A549 (cell line): ENCODE measurements around the gene RECQL. TPM values are rescaled to one million over a fixed set of nuclear protein-coding genes. Genes with fewer than 3 reads are reported as not detected.

Source experiments
- ATAC-seq, 2 experiments: fragments of 200-7000 bp in 1 of 2; fragments of >200 bp in 1 of 2; cut with Nextera tagmentation in 1 of 2; cut with Tn5 transposase in 1 of 2; 3 replicates each; pipeline versions ENCODE4 v1.8.0 to v1.9.1; 2018 to 2020; ENCODE audit warnings: mild to moderate bottlenecking in 1 of 2, moderate library complexity in 1 of 2
- CTCF ChIA-PET: fragments of 300-600 bp; sonication (Branson Sonifier 250); formaldehyde crosslinking; extraction: SDS; loops from one replicate; lab custom pipeline; 2021; ENCODE audit warnings: antibody characterized with exemption, inconsistent platforms; lab: Yijun Ruan, JAX
- POLR2A ChIA-PET: fragments of 350-600 bp; formaldehyde crosslinking; extraction: SDS; loops from one replicate; lab custom pipeline; 2021; ENCODE audit warnings: antibody characterized with exemption, inconsistent platforms; lab: Yijun Ruan, JAX
- DNase-seq, 2 experiments: peaks; one replicate each; pipeline versions ENCODE4 v3.0.0 to v3.0.0-alpha.2; 2011 to 2016; ENCODE audit warnings: low read depth in 1 of 2, low spot score in 1 of 2
- FAIRE-seq: peaks from 2 replicates; lab custom pipeline; 2011; peaks lifted over from hg19 to GRCh38; lab: Jason Lieb, UNC
- H3K27ac ChIP-seq, 2 experiments: fragments of >200 bp; sonication (Bioruptor Twin); formaldehyde crosslinking; 3 replicates each; pipeline ENCODE4 v1.5.1; 2016 to 2017
- H3K4me1 ChIP-seq: fragments of >200 bp; sonication (Bioruptor Twin); formaldehyde crosslinking; 3 replicates; pipeline ENCODE4 v1.6.1; 2016
- H3K4me2 ChIP-seq: fragments of >200 bp; sonication (Bioruptor Twin); formaldehyde crosslinking; 3 replicates; pipeline ENCODE4 v1.6.1; 2016
- H3K4me3 ChIP-seq: fragments of >200 bp; sonication (Bioruptor Twin); formaldehyde crosslinking; 3 replicates; pipeline ENCODE4 v1.5.1; 2016
- H3K9me3 ChIP-seq: fragments of >200 bp; sonication (Bioruptor Twin); formaldehyde crosslinking; 3 replicates; pipeline ENCODE4 v1.6.1; 2016
- ATOH8 ChIP-seq: fragments of 250-450 bp; sonication (Bioruptor Pico); IDR thresholded peaks from 2 replicates; pipeline ENCODE4 v1.5.0; 2020; ENCODE audit warnings: low read depth, mild to moderate bottlenecking, moderate library complexity
- BHLHE40 ChIP-seq: IDR thresholded peaks from 2 replicates; pipeline ENCODE4 v1.6.1; 2012; ENCODE audit warnings: low read depth, low read length, inconsistent platforms
- CBX8 ChIP-seq: fragments of 200-600 bp; sonication (generic); IDR thresholded peaks from 2 replicates; pipeline ENCODE4 v1.6.1; 2016
- CEBPB ChIP-seq, 2 experiments: fragments of >200 bp in 1 of 2; sonication (Bioruptor Twin) in 1 of 2; formaldehyde crosslinking in 1 of 2; IDR thresholded peaks; 2 replicates each; pipeline ENCODE4 v1.6.1; 2012 to 2016
- CHD2 ChIP-seq: fragments of 150-350 bp; IDR thresholded peaks from 2 replicates; pipeline ENCODE4 v1.6.1; 2014; ENCODE audit warnings: low read length; ENCODE audit not compliant: partially characterized antibody
- E2F6 ChIP-seq: IDR thresholded peaks from 2 replicates; pipeline ENCODE4 v1.6.1; 2012; ENCODE audit warnings: low read depth, borderline replicate concordance
- EHF ChIP-seq: fragments of 250-450 bp; sonication (Bioruptor Pico); IDR thresholded peaks from 2 replicates; pipeline ENCODE4 v1.5.0; 2020; ENCODE audit warnings: mild to moderate bottlenecking
- EP300 ChIP-seq, 2 experiments: fragments of >200 bp; sonication (Bioruptor Twin); formaldehyde crosslinking; IDR thresholded peaks; 2 replicates in 1 of 2; 3 replicates in 1 of 2; pipeline ENCODE4 v1.6.1; 2016 to 2017
- GATA3 ChIP-seq: IDR thresholded peaks from 2 replicates; pipeline ENCODE4 v1.6.1; 2012; ENCODE audit warnings: borderline replicate concordance
- HES2 ChIP-seq: fragments of >200 bp; sonication (Bioruptor Twin); formaldehyde crosslinking; IDR thresholded peaks from 2 replicates; pipeline ENCODE4 v1.6.1; 2016
- HEYL ChIP-seq: fragments of 250-450 bp; sonication (Bioruptor Pico); IDR thresholded peaks from 2 replicates; pipeline ENCODE4 v1.8.0; 2021; ENCODE audit warnings: mild to moderate bottlenecking, moderate library complexity
- HOXA7 ChIP-seq: fragments of 250-450 bp; sonication (Bioruptor Pico); IDR thresholded peaks from 2 replicates; pipeline ENCODE4 v1.5.0; 2020; ENCODE audit warnings: mild to moderate bottlenecking, moderate library complexity
- JUN ChIP-seq, 2 experiments: fragments of >200 bp; sonication (Bioruptor Twin); formaldehyde crosslinking; IDR thresholded peaks; 2 replicates in 1 of 2; 3 replicates in 1 of 2; pipeline ENCODE4 v1.6.1; 2016 to 2017
- KDM5A ChIP-seq: fragments of 200-600 bp; sonication (generic); IDR thresholded peaks from 2 replicates; pipeline ENCODE4 v1.6.1; 2016; ENCODE audit warnings: antibody characterized with exemption, mild to moderate bottlenecking
- MAFK ChIP-seq: fragments of 450-650 bp; IDR thresholded peaks from 2 replicates; pipeline ENCODE4 v1.6.1; 2014; ENCODE audit not compliant: partially characterized antibody
- MAZ ChIP-seq: fragments of 150-350 bp; IDR thresholded peaks from 2 replicates; pipeline ENCODE4 v1.6.1; 2014; ENCODE audit warnings: antibody characterized with exemption, low read depth, low read length, borderline replicate concordance
- MYC ChIP-seq: IDR thresholded peaks from 2 replicates; pipeline ENCODE4 v1.6.1; 2012; ENCODE audit warnings: mild to moderate bottlenecking, inconsistent platforms, low read length, improper control_type of control experiment, borderline replicate concordance
- NFE2L2 ChIP-seq: fragments of 150-350 bp; conservative IDR thresholded peaks from 2 replicates; pipeline ENCODE4 v1.6.1; 2014; ENCODE audit warnings: low read length
- NPAS2 ChIP-seq: fragments of 250-450 bp; sonication (Bioruptor Pico); IDR thresholded peaks from 2 replicates; pipeline ENCODE4 v1.8.0; 2022; ENCODE audit warnings: mild to moderate bottlenecking, moderate library complexity, borderline replicate concordance
- NR3C1 ChIP-seq: fragments of >200 bp; sonication (Bioruptor Twin); formaldehyde crosslinking; IDR thresholded peaks from 3 replicates; pipeline ENCODE4 v1.6.1; 2017
- PBX3 ChIP-seq: IDR thresholded peaks from 2 replicates; pipeline ENCODE4 v1.6.1; 2012
- POLR2AphosphoS2 ChIP-seq: conservative IDR thresholded peaks from 2 replicates; pipeline ENCODE4 v1.6.1; 2012; ENCODE audit warnings: low read length, improper control_type of control experiment, inconsistent platforms
- RAD21 ChIP-seq, 2 experiments: fragments of >200 bp in 1 of 2; sonication (Bioruptor Twin) in 1 of 2; formaldehyde crosslinking in 1 of 2; IDR thresholded peaks in 1 of 2; conservative IDR thresholded peaks in 1 of 2; 2 replicates in 1 of 2; 3 replicates in 1 of 2; pipeline ENCODE4 v1.6.1; 2012 to 2018; ENCODE audit warnings: inconsistent platforms in 1 of 2
- RARB ChIP-seq: fragments of 250-450 bp; sonication (Bioruptor Pico); IDR thresholded peaks from 2 replicates; pipeline ENCODE4 v1.8.0; 2021; ENCODE audit warnings: mild to moderate bottlenecking, moderate library complexity
- RFX5 ChIP-seq: fragments of 450-650 bp; IDR thresholded peaks from 2 replicates; pipeline ENCODE4 v1.7.1; 2014; ENCODE audit warnings: antibody characterized with exemption, mild to moderate bottlenecking, moderate library complexity
- SREBF2 ChIP-seq: fragments of 450-650 bp; IDR thresholded peaks from 2 replicates; pipeline ENCODE4 v1.6.1; 2014; ENCODE audit warnings: mild to moderate bottlenecking, moderate library complexity
- TP53 ChIP-seq: fragments of 250-450 bp; sonication (Bioruptor Pico); IDR thresholded peaks from 2 replicates; pipeline ENCODE4 v1.5.0; 2021; ENCODE audit warnings: mild to moderate bottlenecking, moderate library complexity
- USF2 ChIP-seq: fragments of 450-650 bp; IDR thresholded peaks from 2 replicates; pipeline ENCODE4 v1.6.1; 2014; ENCODE audit warnings: antibody characterized with exemption
- ZC3H11A ChIP-seq: fragments of 450-650 bp; IDR thresholded peaks from 2 replicates; pipeline ENCODE4 v1.6.1; 2014; ENCODE audit warnings: antibody characterized with exemption, mild to moderate bottlenecking
- ZNF302 ChIP-seq: fragments of 250-450 bp; sonication (Bioruptor Pico); IDR thresholded peaks from 2 replicates; pipeline ENCODE4 v1.9.0; 2021; ENCODE audit warnings: inconsistent platforms, mild to moderate bottlenecking, moderate library complexity
- ZSCAN20 ChIP-seq: fragments of 250-450 bp; sonication (Bioruptor Pico); IDR thresholded peaks from 2 replicates; pipeline ENCODE4 v1.8.0; 2022; ENCODE audit warnings: mild to moderate bottlenecking, moderate library complexity
- WGBS: methylation state at CpG from one replicate; pipeline ENCODE4 v1.1.6; 2017; ENCODE audit errors: missing lambda C conversion rate; 5-methylcytosine and 5-hydroxymethylcytosine counted together
- polyA plus RNA-seq, 4 experiments: library from polyadenylated mRNA; depleted of rRNA in 3 of 4; stranded (reverse); fragments of >200 nt; fragmentation: RNase III in 1 of 4; extraction: RNeasy Plus Mini Kit Qiagen cat#74134 plus additional on column Dnase treatment in 1 of 4; gene quantifications; 2 replicates in 3 of 4; 3 replicates in 1 of 4; pipeline ENCODE4 v1.2.3, GENCODE V29; 2011 to 2017

The RECQL gene
- polyA plus RNA-seq, 2 of the 4 experiments (the other 2 are of a cell fraction): 77.0 to 84.2 TPM

- FAIRE-seq: no peak
- 17% methylated on average over 2 of the region's 2 CpGs for WGBS
- no peak for TF ChIP-seq JUN (IDR thresholded peaks at IDR 0.05)
- no peak for TF ChIP-seq NPAS2 (CRISPR knock-in tag)
- TF ChIP-seq MAZ: no peak
- TF ChIP-seq HEYL (CRISPR knock-in tag): no peak
- no peak for TF ChIP-seq EP300 (IDR thresholded peaks at IDR 0.05)
- TF ChIP-seq MAFK: no peak
- TF ChIP-seq KDM5A: no peak
- no peak for TF ChIP-seq TP53 (CRISPR knock-in tag)
- no peak for TF ChIP-seq RAD21 (conservative IDR thresholded peaks at IDR 0.05 in 1 of 2, IDR thresholded peaks at IDR 0.05 in 1 of 2)
- no peak for TF ChIP-seq USF2
- Histone ChIP-seq H3K9me3 (no peaks in the 10 kb centered on the region), H3K4me3 (no peak overlapping the region), H3K4me2 (no peak overlapping the region), H3K4me1 (no peaks in the 10 kb centered on the region), H3K27ac (no peak overlapping the region)
- ChIA-PET POLR2A (no interaction called here), CTCF (no interaction called here)
- no peak for DNase-seq
- no peak for ATAC-seq
Measured at GRCh38 chr12:21433525-21433924, 67.9 kb downstream of the RECQL start.

GRCh38 chr12:21429994-21430393 is 71.4 kb downstream of the RECQL start:
- H3K4me1 ChIP-seq: no peaks in the 10 kb centered on the region
- POLR2A ChIA-PET: no interaction called here
- no peak for ATAC-seq
- CTCF ChIA-PET: interaction anchor here (0.6 kb wide), 1 partner anchor 51 kb away, joined by 3 read pairs; no protein-coding TSS in a partner anchor
- H3K4me3 ChIP-seq: no peak overlapping the region
- no peak for FAIRE-seq
- no peak overlapping the region for H3K4me2 ChIP-seq
- H3K9me3 ChIP-seq: no peaks in the 10 kb centered on the region
- DNase-seq: no peak
- WGBS: 46% methylated on average over 4 of the region's 4 CpGs
- H3K27ac ChIP-seq: no peak overlapping the region
- TF ChIP-seq NFE2L2: no peak
- no peak for TF ChIP-seq GATA3
- TF ChIP-seq EHF (CRISPR knock-in tag): no peak
- no peak for TF ChIP-seq CEBPB (IDR thresholded peaks at IDR 0.05)
- TF ChIP-seq CBX8: no peak
- no peak for TF ChIP-seq RARB
- TF ChIP-seq NR3C1: no peak
- TF ChIP-seq ZSCAN20 (CRISPR knock-in tag): no peak
- TF ChIP-seq PBX3: no peak

GRCh38 chr12:21428241-21428640 is 73.2 kb downstream of the RECQL start:
- H3K4me2 ChIP-seq: no peak overlapping the region
- 54% methylated on average over 4 of the region's 4 CpGs for WGBS
- DNase-seq (no peak), ATAC-seq (no peak), FAIRE-seq (no peak)
- TF ChIP-seq NPAS2 (CRISPR knock-in tag): no peak
- no peak for TF ChIP-seq HOXA7 (CRISPR knock-in tag)
- TF ChIP-seq PBX3: no peak
- TF ChIP-seq CHD2: no peak
- no peak for TF ChIP-seq NFE2L2
- no peak for TF ChIP-seq RFX5
- TF ChIP-seq ZC3H11A: no peak
- no peak for TF ChIP-seq E2F6
- no peak for TF ChIP-seq ZNF302 (CRISPR knock-in tag)
- TF ChIP-seq MYC: no peak
- TF ChIP-seq POLR2AphosphoS2: no peak
- no peak for TF ChIP-seq HES2
- TF ChIP-seq GATA3: no peak
- no peak for TF ChIP-seq SREBF2
- no peak for TF ChIP-seq BHLHE40
- TF ChIP-seq MAZ: no peak
- no peak for TF ChIP-seq USF2
- TF ChIP-seq ATOH8 (CRISPR knock-in tag): no peak
- no peak for TF ChIP-seq JUN (IDR thresholded peaks at IDR 0.05)
- ChIA-PET CTCF (no interaction called here), POLR2A (no interaction called here)
- no peak overlapping the region for H3K4me3 ChIP-seq
- no peaks in the 10 kb centered on the region for H3K4me1 ChIP-seq
- no peaks in the 10 kb centered on the region for H3K9me3 ChIP-seq
- no peak overlapping the region for H3K27ac ChIP-seq
